ENCODE results near the gene AKR7A3. TPM values are rescaled to one million over a fixed set of nuclear protein-coding genes. Genes with fewer than 3 reads are reported as not detected.

Gene AKR7A3
- total and polyA plus RNA-seq, 9 of the 15 experiments (the other 6 are each of a cell fraction or from before 2014, with no cell fraction given): 0.04 to 1.5 (median 0.44) TPM; not detected in 1

DNA sequence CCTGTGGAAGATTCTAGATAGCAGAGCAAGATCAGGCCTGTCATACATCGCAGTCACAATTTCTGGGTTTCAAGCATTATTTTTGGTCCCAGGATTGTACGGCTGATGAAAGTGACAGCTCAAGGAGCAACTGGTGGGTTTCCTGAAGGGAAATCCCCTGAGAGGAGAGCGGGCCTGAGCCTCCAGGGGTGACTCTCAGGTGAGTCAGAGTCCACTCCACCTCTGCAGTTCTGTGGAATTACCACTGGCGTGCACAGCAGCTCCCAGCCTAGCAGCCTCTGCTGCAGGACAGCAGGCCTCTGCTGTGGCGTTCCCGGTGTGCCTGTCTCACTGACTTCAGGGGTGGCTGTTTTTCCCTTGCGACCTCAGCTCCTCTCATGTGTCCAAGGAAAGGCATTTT, 48.0 kb upstream of the AKR7A3 start:
- ATAC-seq (no peak), FAIRE-seq (no peak)
- intact Hi-C loops (cut with micrococcal nuclease): loop anchor here (5.0 kb wide), 1 partner anchor 84 kb away; the partner anchor contains the start of genes EMC1 and MRTO4

More for the DNA sequence above, 48.0 kb upstream of the AKR7A3 start:
- H3K36me3 ChIP-seq (ENCODE audit: control insufficient read depth, insufficient read depth, low read length): peaks cover 21% of the 10 kb centered on the region; the same call in 2 of the 3 replicates
- no TSS peak for BruUV-seq (replicated peaks)
- H3K9me1 ChIP-seq (ENCODE audit: control insufficient read depth, insufficient read depth, low read length): peaks cover 10% of the 10 kb centered on the region
- no peak overlapping the region for H2AFZ ChIP-seq (ENCODE audit: low read depth, low read length)
- ChIA-PET POLR2A (interaction anchor here (0.6 kb wide), 1 partner anchor 1748 kb away, joined by 3 read pairs; no protein-coding TSS in a partner anchor), CTCF (ENCODE audit: low intra/inter-chr PET ratio) (no interaction called here)
- 0 out of 4 replicates have a peak overlapping the region, but pooled peaks of 1 of the 2 experiments have one; percentile 43 for H3K9ac ChIP-seq (ENCODE audit: insufficient read depth in 1 of 2, low read depth in 2 of 2, low read length in 2 of 2)
- no peak overlapping the region for H3K27ac ChIP-seq (ENCODE audit: extremely low read depth, low read depth, low read length)
- no peak overlapping the region for H3K4me3 ChIP-seq
- peaks cover 16% of the 10 kb centered on the region; the same call in 1 of the 2 replicates for H4K20me1 ChIP-seq (replicated peaks; ENCODE audit: control insufficient read depth, insufficient read depth, low read length)
- 77% methylated on average over 7 of the region's 7 CpGs for WGBS (ENCODE audit: insufficient coverage, low coverage, missing lambda C conversion rate)
- H3K4me1 ChIP-seq (replicated peaks in 1 of 2; ENCODE audit: control insufficient read depth in 2 of 2, insufficient read depth in 2 of 2, low read length in 2 of 2): peaks cover 4 to 21% of the 10 kb centered on the region in 2 experiments; a peak in 4 of 5 replicates
- H3K4me2 ChIP-seq (ENCODE audit: insufficient read depth, low read length): no peak overlapping the region
- TF ChIP-seq LCOR (CRISPR knock-in tag; IDR thresholded peaks at IDR 0.05): no peak
- TF ChIP-seq, protein P1, sequence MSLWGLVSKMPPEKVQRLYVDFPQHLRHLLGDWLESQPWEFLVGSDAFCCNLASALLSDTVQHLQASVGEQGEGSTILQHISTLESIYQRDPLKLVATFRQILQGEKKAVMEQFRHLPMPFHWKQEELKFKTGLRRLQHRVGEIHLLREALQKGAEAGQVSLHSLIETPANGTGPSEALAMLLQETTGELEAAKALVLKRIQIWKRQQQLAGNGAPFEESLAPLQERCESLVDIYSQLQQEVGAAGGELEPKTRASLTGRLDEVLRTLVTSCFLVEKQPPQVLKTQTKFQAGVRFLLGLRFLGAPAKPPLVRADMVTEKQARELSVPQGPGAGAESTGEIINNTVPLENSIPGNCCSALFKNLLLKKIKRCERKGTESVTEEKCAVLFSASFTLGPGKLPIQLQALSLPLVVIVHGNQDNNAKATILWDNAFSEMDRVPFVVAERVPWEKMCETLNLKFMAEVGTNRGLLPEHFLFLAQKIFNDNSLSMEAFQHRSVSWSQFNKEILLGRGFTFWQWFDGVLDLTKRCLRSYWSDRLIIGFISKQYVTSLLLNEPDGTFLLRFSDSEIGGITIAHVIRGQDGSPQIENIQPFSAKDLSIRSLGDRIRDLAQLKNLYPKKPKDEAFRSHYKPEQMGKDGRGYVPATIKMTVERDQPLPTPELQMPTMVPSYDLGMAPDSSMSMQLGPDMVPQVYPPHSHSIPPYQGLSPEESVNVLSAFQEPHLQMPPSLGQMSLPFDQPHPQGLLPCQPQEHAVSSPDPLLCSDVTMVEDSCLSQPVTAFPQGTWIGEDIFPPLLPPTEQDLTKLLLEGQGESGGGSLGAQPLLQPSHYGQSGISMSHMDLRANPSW (CRISPR knock-in tag; IDR thresholded peaks at IDR 0.05): no peak
- no peak for TF ChIP-seq ZNF445 (CRISPR knock-in tag; IDR thresholded peaks at IDR 0.05; ENCODE audit: low read depth)
- TF ChIP-seq HNRNPK (IDR thresholded peaks at IDR 0.05; ENCODE audit: low read depth, low read length, poor library complexity, severe bottlenecking): no peak
- no peak for TF ChIP-seq POU5F1 (IDR thresholded peaks at IDR 0.05; ENCODE audit: borderline replicate concordance, low read depth, low read length, partially characterized antibody)
- no peak for TF ChIP-seq RNF2 (IDR thresholded peaks at IDR 0.05)
- TF ChIP-seq SMARCA4 (IDR thresholded peaks at IDR 0.05): no peak
- no peak for TF ChIP-seq YBX1 (IDR thresholded peaks at IDR 0.05)
- TF ChIP-seq ZBED1 (IDR thresholded peaks at IDR 0.05): no peak
- DNase-seq (ENCODE audit: extremely low read depth in 1 of 4, low spot score in 3 of 4): no peak
- H3K9me3 ChIP-seq (replicated peaks; ENCODE audit: control insufficient read depth, insufficient read depth, low read depth, low read length): no peaks in the 10 kb centered on the region
- in situ Hi-C loops (cut with MboI): no loop called here
- no peaks in the 10 kb centered on the region for H3K79me2 ChIP-seq (ENCODE audit: control insufficient read depth, insufficient read depth, low read length)
- no peaks in the 10 kb centered on the region for H3K27me3 ChIP-seq (ENCODE audit: control insufficient read depth in 2 of 2, insufficient read depth in 2 of 2, low read length in 2 of 2)

All from K562 (cell line).